GM21825 (cell line): ENCODE data around the gene PCYT1B.
A peak's percentile ranks its signal among the peaks of the same experiment; 100 is the strongest.
"Not testable (repeated sequence)": the region's sequence is repeated elsewhere in the genome, so short reads cannot be mapped to it uniquely, and the experiment has no call there.

Experiments used
- ATAC-seq: cut with Tn5 transposase; IDR thresholded peaks from one replicate; pipeline ENCODE4 v1.9.1; 2021; ENCODE audit warnings: mild to moderate bottlenecking, moderate library complexity; ENCODE audit not compliant: unreplicated experiment

PCYT1B gene

DNA sequence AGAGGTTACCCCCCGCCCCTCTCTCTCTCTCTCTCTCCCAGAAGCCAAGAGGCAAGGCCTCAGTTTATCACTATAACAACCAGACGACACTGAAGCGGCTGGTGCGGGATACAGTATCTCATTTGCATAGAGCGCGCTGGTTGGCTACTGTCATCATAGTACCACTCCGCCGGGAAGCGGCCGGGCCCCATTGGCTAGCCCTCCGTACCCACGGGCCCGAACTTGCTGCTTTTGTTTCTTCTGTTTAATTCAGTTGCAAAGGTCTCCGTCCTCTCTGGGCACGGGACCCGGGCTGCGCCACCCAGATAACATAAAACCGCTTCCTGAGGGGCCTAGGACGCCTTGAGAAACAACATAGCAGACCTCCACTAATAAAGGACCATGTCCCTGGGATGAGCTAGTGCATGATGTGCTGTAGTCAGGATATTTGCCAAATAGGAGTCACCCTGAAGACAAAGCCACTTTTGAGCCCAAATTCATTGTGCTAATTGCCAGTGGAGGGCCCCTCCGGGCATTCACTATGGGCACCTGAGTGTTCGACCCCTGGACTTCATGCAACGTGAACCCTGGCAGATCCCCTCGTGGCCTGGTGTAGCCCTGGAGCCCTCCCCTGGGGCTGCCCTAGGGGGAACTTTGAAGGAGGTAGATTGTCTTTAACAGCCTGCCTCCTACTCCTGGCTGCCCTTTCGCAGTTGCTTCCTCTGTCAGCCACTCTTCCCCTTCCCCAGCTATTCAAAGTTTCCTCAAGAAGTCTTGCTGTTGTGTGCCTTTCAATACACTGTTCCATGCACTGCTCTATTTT is at the start of gene PCYT1B:
PCYT1B (minus strand) TSS at position 91 of the 802 bp plus-strand sequence. CDS start 242 bp downstream, outside the sequence.
- ATAC-seq: peak; percentile 79

DNA sequence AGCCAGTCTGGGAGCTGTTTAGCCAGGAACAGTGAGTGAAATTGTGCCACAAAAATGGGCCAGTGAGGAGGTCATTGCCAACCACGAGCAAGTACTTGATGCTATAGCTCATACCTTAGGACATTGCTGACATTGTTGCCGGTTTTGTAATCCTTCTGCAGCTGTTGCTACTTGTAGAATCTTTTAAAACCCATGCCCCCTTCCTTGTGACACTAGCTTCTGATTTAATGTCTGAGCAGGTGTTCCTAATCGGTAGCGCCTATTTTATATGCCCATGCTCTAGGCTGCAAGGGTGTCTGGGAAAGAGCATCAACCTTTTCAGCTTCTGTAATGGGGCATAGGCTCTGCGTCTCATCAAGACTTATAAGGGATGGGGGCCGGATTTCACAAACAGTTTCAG is 49.1 kb upstream of the PCYT1B start:
- ATAC-seq: no peak

DNA sequence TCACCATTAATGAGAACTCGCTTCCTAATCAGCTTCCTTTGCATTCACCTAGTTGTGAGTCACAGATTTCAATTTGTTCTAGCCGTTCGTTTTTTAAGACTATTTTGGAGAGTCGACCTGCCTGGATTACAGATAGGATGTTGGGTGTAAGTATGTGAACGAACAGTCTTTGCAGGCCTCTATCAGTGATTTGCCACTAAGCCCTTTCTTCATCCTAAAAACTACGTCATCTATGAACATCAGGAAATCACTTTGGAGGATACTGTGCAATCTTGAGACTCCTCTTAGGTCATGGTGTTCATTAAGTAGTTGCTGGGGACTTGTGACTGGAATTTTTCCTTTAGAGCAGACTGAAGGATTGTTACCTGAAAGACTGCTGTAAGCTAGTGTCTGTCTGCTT is 47.7 kb upstream of the PCYT1B start:
- ATAC-seq: no peak

DNA sequence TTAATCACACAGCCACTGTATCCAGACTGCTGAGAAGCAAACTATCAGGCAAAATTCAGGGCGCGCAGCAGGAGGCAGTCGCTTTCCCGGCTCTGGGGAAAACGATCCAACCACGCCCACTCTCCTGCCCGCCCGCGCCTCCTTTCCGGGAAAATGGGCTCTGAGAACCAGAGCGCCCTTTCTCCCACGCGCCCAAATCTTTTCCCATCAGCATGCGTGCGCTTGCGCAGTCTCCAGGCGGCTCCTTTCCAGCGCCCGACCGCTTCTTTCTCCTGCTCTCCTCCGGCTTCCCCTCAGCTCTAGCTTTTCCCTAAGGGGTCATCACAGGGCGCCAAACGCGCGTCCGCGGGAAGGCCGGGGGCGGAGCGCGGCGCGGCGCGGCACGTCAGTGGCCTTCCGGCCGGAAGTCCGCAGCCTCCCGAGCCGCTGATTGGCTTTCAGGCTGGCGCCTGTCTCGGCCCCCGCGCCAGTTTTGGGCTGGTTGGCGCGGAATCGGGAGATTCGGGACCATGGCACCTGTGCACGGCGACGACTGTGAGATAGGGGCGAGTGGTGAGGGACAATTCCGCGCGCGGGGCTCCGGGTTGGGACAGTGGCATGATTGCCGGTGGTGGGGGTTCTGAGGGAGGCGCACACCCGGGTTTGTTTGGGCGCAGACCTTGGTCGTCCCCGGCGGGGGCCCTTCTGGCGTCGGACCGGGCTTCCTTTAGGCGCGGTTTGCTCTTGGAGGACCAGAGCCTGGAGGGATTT is 46.5 kb upstream of the PCYT1B start, which contains the start of gene POLA1:
POLA1 (plus strand) TSS at position 466 of the 750 bp plus-strand sequence; CDS start at position 510, 44 bp downstream.
- peak; percentile 94 for ATAC-seq

DNA sequence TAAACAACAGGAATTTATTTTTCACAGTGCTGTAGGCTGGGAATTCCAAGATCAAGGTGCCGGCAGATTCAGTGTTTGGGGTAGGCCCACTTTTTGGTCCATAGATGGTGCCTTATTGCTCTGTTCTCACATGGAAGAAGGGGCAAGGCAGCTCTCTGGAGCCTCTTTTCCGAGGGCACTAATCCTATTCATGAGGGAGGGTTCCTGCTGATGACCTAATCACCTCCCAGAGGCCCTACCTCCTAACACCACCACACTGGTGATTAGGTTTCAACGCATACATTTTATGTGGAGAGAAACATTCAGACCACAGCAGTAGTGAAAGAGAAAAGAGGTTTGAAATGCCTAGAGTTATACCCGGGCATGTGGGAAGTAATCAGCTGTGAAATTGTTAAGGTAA is 45.2 kb upstream of the PCYT1B start:
- ATAC-seq: no peak

DNA sequence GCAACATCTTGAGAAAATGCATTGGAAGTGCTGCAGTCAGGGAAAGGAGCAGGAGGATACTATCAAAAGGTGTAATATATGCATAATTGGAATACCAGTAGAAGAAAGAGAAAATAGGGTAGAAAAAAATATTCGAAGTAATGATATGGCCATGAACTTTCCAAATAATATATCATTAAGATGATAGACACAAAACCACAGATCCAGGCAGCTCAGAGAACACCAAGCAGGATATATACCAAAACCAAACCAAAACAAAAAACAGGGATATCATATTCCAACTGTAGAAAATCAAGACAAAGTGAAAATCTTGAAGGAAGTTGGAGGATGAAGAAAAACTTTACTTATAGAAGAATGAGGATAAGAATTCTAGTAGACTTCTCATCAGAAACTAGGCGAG is 36.9 kb upstream of the PCYT1B start:
- ATAC-seq: no peak

DNA sequence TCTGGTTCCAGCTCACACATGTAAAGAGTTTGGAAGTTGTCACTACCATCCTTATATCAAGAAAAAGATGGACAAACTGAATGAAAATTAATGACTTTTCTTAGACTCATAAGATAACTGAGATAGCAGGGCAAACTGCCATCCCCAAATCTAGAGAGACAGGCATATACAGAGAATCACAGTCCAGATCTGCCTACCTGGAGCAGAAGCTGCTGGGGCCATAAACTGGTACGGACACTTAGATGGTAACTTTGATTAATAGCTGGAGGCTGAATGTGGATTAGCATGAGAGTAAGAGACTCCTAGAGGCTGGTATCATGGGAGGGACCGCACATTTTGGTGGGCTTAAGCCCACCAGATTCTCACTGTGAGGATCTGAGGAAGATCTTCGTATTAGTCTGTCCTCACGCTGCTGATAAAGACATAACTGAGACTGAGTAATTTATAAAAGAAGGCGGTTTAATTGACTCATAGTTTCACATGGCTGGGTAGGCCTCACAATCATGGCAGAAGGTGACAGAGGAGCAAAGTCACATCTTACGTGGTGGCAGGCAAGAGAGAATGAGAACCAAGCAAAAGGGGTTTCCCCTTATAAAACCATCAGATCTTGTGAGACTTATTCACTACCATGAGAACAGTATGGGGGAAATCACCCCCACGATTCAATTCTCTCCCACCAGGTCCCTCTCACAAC is 35.7 kb upstream of the PCYT1B start:
- no peak for ATAC-seq

DNA sequence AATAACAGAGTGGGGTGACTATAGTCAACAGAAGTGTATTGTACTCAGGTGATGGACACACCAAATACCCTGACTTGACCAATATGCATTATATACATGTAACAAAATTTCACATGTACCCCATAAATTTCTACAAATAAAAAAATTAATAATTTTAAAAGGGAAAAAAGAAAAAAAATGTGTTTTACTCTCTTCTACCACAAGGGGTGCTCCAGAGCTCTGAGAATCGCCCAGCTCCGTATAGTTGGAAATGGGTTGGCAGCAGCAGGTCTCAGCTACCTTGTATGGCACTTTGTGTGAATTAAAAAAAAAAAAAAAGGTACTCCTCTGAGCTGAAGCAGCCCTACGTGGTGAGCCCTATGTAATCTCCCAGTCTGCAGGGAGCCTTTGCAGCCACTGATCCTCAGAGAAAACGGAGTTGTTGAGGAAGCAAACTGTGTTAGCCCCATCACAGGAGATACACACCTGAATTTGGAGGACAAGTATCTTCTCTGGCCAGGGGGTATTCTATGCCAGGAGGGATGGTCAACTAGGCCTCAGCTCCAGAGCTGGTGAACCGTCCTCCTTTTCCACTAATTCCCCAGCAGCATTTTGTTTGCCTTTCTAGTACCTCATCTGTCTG is 29.4 kb upstream of the PCYT1B start:
- no peak for ATAC-seq

DNA sequence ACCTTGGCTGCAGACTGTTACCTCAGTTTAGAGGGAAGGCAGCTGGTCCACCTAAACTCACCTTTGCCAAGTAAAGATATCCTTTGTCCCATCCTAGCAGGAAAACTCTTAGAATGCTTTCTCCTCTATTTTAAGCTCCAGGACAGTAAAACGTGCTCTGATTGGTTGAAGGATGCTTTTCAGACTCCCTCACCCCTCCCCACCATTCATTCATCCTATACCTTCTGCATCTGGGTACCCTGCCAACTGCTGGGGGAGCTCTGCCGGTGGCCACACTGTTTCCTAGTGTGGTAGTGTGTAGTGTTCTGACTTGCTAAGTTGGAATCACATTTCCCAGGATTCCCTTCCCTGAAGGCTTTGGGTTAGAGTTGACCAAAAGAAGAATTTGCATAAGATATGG is 26.3 kb upstream of the PCYT1B start:
- ATAC-seq: no peak

DNA sequence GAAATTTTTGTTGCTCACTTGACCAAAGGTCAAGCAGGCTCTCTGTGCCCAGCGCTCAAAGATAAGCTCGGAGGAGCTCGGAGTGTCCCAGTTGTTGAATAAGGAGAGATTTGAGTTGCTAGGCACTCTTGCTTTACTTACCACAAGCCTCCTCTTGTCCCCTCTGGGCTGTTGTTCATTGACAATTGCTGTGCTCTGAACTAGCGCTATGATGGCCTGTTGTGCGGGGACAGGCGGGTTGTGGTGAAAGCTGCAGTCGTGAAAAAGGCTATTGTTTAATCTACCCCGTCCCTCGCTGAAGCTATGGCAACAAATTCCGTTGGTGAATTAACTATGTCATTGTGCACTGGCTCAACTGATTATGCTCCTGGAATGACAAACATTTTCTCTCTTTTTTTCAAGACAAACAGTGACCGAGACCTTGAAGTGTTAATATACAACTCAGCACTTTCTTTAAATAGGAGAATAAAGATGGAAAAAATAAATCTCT is 25.6 kb upstream of the PCYT1B start:
- ATAC-seq: no peak

DNA sequence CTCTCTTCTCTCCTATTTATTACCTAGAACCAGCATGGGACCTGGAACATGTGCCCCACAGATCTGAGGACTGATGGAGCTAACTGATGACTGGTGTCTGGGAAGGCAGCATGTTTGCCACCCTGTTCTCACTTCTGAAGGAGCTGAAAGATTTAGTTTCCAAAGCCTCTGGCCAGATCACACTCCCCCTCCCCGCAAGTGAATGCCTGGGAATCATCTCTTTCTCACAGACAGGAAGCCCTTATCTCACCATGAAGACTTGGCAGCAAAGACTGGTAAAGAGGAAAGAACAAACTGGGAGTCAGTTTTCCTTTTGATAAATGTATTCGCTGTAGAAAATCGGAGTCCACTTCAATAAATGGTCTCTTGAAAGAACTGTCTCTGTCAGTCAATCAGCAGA is 21.0 kb upstream of the PCYT1B start:
- no peak for ATAC-seq

DNA sequence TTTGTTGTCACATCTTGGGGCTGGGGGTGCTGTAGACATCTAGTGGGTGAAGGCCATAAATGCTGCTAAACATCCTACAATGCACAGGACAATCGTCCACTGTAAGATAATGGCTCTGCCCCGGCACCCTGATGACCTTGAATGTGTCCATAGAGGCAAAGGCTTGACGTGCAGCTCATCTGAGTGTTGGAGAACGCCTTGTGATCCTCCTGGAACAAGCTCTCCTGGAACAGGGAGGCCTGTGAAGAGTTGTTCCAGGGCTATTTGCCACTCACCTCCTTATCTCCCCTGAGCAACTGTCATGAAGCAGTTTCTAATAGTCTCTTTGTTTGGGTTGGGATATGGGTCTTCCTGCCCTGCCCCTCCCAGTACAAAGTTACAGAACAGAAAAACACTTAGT is 15.2 kb upstream of the PCYT1B start:
- ATAC-seq: no peak

DNA sequence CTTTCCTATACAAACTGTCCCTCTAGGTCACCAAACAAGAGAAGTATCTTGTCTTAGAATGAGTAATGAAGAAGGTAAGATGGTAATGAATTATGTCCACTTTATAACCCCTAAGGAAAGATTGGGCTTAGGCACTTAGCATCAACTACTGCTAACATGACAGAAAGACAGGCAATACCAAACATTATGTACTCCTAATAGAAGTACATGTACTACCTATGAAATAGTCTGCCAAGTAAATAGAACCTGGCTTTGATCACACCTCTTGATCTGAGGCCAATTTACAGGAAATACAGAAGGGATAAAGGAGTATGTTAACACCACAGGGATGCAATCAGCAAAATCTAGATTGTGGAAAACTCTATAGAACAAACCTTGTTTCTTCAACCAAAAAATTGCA is 14.1 kb upstream of the PCYT1B start:
- no peak for ATAC-seq

DNA sequence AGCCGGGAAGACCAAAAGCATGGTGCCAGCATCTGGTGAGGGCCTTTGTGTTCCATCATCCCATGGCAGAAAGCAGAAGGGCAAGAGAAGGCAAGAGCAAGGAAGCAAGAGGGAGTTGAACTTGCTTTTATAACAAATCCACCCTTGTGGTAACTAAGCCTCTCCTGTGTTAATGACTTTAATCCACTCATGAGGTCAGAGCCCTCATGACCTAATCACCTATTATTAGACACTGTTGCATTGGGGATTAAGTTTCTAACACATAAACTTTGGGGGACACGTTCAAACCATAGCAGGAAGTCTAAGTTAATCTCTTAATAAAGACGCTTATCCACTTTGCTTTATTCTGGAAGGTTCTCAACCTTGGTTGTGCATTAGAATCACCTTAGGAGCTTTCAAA is 12.5 kb upstream of the PCYT1B start:
- no peak for ATAC-seq

DNA sequence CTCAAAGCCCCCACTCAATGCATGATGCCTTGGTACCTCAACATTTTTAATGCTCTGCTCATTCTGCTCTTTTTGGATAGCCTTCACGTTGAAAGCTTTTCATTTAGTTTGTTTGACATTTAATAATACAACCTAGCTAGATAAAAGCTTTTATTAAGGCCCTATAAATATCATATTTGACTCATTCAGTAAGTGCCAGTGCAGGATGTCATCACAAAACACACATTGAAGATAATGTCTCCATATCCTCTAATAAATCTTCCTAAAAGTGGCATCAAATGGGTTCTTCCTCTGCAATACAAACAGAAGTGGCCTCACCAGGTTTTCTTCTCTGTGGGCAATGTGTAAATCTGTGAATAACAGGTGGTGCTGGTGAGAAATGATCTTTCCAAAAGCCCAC is 12.0 kb upstream of the PCYT1B start:
- no peak for ATAC-seq

DNA sequence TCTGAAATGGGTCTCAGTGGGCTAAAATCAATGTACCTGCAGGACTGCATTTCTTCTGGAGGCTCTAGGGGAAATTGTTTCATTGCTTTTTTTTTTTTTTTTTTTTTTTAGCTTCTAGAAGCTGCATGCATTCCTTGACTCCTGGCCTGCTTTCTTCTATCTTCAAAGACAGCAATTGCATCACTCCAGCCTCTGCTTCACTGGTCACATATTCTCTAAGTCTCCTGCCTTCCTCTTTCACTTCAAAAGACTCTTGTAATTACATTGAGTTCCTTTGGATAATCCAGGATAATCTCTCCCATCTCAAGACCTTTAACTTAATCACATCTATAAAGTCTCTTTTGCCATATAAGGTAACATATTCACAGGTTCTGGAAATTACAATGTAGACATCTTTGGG is 11.3 kb upstream of the PCYT1B start:
- no peak for ATAC-seq

DNA sequence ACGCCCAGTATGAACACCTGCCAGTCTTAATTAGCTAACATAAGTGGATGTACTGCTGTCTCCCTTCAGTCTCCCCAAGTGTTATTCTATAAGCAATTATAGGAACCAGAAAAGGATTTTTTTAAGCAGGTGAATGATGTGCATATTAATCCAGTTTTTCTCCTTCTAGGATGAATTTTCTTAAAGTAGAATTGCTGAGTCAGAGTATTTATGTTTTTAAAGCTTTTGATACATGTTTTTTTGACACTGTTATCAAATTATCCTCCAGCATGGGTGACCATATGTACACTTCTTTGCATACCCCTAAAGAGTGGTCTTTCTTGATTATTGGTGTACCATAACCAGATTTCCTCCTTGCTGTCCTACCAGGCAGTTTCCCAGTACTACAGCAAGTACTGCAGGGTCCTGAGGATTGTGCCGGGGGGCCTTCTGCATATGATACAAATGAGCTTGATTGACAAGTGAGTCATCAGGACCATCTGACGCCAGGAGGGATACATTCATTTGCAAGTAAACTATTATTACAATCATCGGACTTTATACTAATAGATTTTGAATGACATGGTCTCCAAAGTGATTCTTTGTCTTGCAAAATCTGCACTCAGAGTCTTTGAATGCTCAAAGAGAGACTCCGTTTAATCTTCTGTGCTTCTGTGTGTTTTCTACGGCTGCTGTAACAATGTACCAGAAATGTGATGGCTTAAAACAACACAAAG is 10.7 kb upstream of the PCYT1B start:
- ATAC-seq: no peak

DNA sequence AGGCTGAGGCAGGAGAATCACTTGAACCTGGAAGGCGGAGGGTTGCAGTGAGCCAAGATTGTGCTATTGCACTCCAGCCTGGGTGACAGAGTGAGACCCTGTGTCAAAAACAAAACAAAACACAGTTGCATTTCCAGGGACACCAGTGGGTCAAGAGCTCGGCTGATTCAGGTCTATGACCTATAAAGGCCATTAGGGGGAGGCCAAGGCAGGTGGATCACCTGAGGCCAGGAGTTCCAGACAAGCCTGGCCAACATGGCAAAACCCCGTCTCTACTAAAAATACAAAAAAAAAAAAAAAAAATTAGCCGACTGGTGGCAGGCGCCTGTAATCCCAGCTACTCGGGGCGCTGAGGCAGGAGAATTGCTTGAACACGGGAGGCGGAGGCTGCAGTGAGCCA is 8.5 kb upstream of the PCYT1B start:
- not testable (repeated sequence) for ATAC-seq

DNA sequence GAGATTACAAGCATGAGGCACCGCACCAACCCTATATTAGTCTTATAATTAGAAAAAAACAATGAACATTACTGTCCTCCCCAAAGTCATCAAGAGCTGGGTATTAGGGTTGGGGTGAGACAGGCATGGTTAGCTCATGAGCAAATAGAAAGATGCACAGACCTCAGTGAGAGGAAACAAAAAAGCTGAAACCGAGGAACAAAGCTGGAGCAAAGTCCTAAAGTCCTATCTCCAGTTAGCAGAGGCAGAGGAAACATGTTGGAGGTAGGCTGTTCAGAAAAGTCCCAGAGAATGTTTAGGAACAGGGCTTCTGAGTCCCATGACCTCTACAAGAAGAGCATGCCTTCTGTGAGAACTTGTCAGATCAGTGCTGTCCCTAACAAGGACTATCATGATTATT is 4.6 kb upstream of the PCYT1B start:
- no peak for ATAC-seq

DNA sequence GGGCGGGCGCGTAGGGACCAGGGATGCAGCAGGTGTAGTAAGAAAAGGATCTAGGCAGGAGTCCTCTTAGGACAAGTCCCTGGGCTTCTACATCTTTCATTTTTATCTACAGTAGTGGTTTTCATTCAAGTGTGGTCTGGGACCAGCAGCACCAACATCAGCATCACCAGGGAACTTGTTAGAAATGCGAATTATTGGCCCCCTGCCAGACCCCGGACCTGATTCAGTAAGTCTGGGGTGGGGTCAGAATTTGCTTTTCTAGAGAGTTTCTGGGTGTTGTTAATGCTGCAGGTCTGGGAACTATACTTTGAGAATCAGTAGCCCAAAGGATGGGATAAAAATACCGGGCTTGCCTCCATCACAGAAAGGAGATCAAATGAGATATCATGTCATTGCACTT is 1.3 kb upstream of the PCYT1B start:
- no peak for ATAC-seq
